HFFc6 (cell line): Measurements from ENCODE around the gene FBXO34. TPM values are rescaled to one million over a fixed set of nuclear protein-coding genes. Genes with fewer than 3 reads are reported as not detected.

ENCODE experiments used
- DNase-seq: peaks from one replicate; pipeline ENCODE4 v3.0.0-alpha.2; 2018
- H3K27ac Mint-ChIP-seq: 2 replicates; pipeline ENCODE4 v1.8.0; 2020; ENCODE audit warnings: mild to moderate bottlenecking, mixed read lengths
- H3K27me3 Mint-ChIP-seq: 2 replicates; pipeline ENCODE4 v1.8.0; 2021; ENCODE audit warnings: mild to moderate bottlenecking, moderate library complexity, mixed read lengths; ENCODE audit not compliant: insufficient read depth
- H3K36me3 Mint-ChIP-seq: 2 replicates; pipeline ENCODE4 v1.8.0; 2021; ENCODE audit warnings: low read depth, mixed read lengths
- H3K4me1 Mint-ChIP-seq: 2 replicates; pipeline ENCODE4 v1.8.0; 2020; ENCODE audit warnings: low read depth, mixed read lengths
- H3K4me3 Mint-ChIP-seq: 2 replicates; pipeline ENCODE4 v1.8.0; 2020; ENCODE audit warnings: mild to moderate bottlenecking, moderate library complexity, mixed read lengths
- H3K9me3 Mint-ChIP-seq: 2 replicates; pipeline ENCODE4 v1.8.0; 2020; ENCODE audit warnings: mild to moderate bottlenecking, mixed read lengths
- total RNA-seq, 6 experiments: library from RNA; stranded (reverse); fragmentation: NEBNext Ultra II Directional; extraction: Animal tissue kit (Norgen Biotek cat#: 25700); gene quantifications; 2 replicates in 1 of 6; 3 replicates in 5 of 6; pipeline ENCODE4 v1.2.3, GENCODE V29; 2021
- TF ChIP-seq, protein P1 (sequence below): fragments of 200-600 bp; sonication (generic); IDR thresholded peaks from 2 replicates; pipeline ENCODE4 v1.5.0; 2021; ENCODE audit warnings: antibody characterized with exemption, mild to moderate bottlenecking

The FBXO34 gene
- total RNA-seq, 6 experiments from 2014 or later: 10.3 to 13.5 (median 11.7) TPM

GRCh38 chr14:55253276-55253675 lies 17.9 kb upstream of the FBXO34 start:
- no peaks in the 10 kb centered on the region for H3K36me3 Mint-ChIP-seq
- peaks cover 7% of the 10 kb centered on the region for H3K4me1 Mint-ChIP-seq
- H3K27ac Mint-ChIP-seq: no peak overlapping the region
- no peak for DNase-seq
- H3K9me3 Mint-ChIP-seq: no peaks in the 10 kb centered on the region
- peaks cover 31% of the 10 kb centered on the region for H3K27me3 Mint-ChIP-seq
- H3K4me3 Mint-ChIP-seq: no peak overlapping the region
- TF ChIP-seq, protein P1, sequence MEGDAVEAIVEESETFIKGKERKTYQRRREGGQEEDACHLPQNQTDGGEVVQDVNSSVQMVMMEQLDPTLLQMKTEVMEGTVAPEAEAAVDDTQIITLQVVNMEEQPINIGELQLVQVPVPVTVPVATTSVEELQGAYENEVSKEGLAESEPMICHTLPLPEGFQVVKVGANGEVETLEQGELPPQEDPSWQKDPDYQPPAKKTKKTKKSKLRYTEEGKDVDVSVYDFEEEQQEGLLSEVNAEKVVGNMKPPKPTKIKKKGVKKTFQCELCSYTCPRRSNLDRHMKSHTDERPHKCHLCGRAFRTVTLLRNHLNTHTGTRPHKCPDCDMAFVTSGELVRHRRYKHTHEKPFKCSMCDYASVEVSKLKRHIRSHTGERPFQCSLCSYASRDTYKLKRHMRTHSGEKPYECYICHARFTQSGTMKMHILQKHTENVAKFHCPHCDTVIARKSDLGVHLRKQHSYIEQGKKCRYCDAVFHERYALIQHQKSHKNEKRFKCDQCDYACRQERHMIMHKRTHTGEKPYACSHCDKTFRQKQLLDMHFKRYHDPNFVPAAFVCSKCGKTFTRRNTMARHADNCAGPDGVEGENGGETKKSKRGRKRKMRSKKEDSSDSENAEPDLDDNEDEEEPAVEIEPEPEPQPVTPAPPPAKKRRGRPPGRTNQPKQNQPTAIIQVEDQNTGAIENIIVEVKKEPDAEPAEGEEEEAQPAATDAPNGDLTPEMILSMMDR: no peak

DNA sequence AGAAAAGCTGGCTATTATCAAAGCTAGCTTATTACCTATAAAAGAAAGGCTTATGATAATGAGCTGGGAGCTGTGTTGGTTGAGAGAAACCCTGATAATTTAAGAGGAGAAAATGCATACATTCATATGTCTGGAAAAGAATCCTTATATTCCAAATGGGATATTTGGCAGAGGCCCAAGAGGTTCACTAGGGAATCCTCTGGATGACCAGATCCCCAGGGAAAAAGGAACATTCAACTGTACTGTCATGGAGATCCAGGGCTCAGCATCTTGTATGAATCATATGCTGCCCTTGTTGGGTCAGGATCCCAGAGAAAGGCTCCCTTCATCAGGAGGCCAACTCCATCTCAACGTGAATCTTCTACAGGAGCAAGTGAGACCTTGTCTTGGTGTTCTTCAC lies 16.6 kb upstream of the FBXO34 start:
- DNase-seq: no peak
- Mint-ChIP-seq H3K27ac (no peak overlapping the region), H3K36me3 (no peaks in the 10 kb centered on the region), H3K4me3 (no peak overlapping the region), H3K9me3 (no peaks in the 10 kb centered on the region), H3K4me1 (peaks cover 3% of the 10 kb centered on the region), H3K27me3 (peaks cover 33% of the 10 kb centered on the region)
- TF ChIP-seq, protein P1: no peak

GRCh38 chr14:55255979-55256378 lies 15.2 kb upstream of the FBXO34 start:
- Mint-ChIP-seq H3K4me1 (no peaks in the 10 kb centered on the region), H3K4me3 (no peak overlapping the region), H3K27me3 (peaks cover 34% of the 10 kb centered on the region), H3K27ac (no peak overlapping the region), H3K9me3 (no peaks in the 10 kb centered on the region), H3K36me3 (no peaks in the 10 kb centered on the region)
- TF ChIP-seq, protein P1: no peak
- no peak for DNase-seq

- no peak overlapping the region for H3K27ac Mint-ChIP-seq
- no peaks in the 10 kb centered on the region for H3K4me1 Mint-ChIP-seq
- no peak for DNase-seq
- no peaks in the 10 kb centered on the region for H3K9me3 Mint-ChIP-seq
- TF ChIP-seq, protein P1: no peak
- peaks cover 33% of the 10 kb centered on the region for H3K27me3 Mint-ChIP-seq
- H3K4me3 Mint-ChIP-seq: no peak overlapping the region
- no peaks in the 10 kb centered on the region for H3K36me3 Mint-ChIP-seq
Measured at GRCh38 chr14:55256586-55256985, 14.6 kb upstream of the FBXO34 start.

DNA sequence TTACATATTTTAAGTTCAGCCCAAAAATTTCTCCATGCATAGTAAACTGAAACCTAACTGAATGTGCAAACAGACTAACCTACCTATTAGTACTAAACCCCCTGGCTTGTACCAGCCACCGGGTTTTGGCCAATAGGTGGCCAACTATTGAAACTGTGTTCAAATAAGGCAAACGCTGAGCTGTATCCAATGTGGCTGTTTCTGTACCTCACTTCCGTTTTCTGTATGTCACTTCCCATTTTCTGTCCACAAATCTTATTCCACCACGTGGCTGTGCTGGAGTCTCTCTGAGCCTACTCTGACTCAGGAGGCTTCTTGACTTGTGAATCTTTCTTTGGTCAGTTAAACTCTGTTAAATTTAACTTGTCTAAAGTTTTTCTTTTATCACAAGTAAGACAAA lies 6.0 kb upstream of the FBXO34 start:
- no peaks in the 10 kb centered on the region for H3K9me3 Mint-ChIP-seq

More for the DNA sequence above, 6.0 kb upstream of the FBXO34 start:
- no peak for DNase-seq
- TF ChIP-seq, protein P1: no peak
- H3K27ac Mint-ChIP-seq: no peak overlapping the region
- H3K4me3 Mint-ChIP-seq: no peak overlapping the region
- H3K4me1 Mint-ChIP-seq: peaks cover 14% of the 10 kb centered on the region
- H3K36me3 Mint-ChIP-seq: no peaks in the 10 kb centered on the region
- peaks cover 8% of the 10 kb centered on the region for H3K27me3 Mint-ChIP-seq
